Transverse colon (tissue), 4 donors: ENCODE results near the gene ABHD16B. TPM values are rescaled to one million over a fixed set of nuclear protein-coding genes. Genes with fewer than 3 reads are reported as not detected.
A peak's percentile ranks its signal among the peaks of the same experiment; 100 is the strongest.

Experiments used
- DNase-seq: peaks from one replicate; pipeline ENCODE4 v3.0.0-alpha.2; 2019
- H3K27ac ChIP-seq, 4 donors: fragments of 200-600 bp; sonication (generic); 2 replicates each; pipeline ENCODE4 v1.5.1; 2016 to 2018; ENCODE audit warnings: inconsistent platforms in 4 of 4
- H3K27me3 ChIP-seq: fragments of 200-600 bp; sonication (generic); 2 replicates; pipeline ENCODE4 v1.5.1; 2017; ENCODE audit warnings: inconsistent platforms
- H3K36me3 ChIP-seq, 4 donors: fragments of 200-600 bp; sonication (generic); 2 replicates each; pipeline ENCODE4 v1.5.1; 2017 to 2019; ENCODE audit warnings: inconsistent platforms in 4 of 4
- H3K4me1 ChIP-seq, 4 donors: fragments of 200-600 bp; sonication (generic); 2 replicates each; pipeline ENCODE4 v1.5.1; 2017 to 2020; ENCODE audit warnings: inconsistent platforms in 4 of 4
- H3K4me3 ChIP-seq, 4 donors: fragments of 200-600 bp; sonication (generic); 1 replicate in 1 of 4; 2 replicates in 3 of 4; pipeline versions ENCODE4 v1.5.1 to v1.6.1; 2017 to 2019; ENCODE audit warnings: inconsistent platforms in 4 of 4
- H3K9me3 ChIP-seq, 2 donors: fragments of 200-600 bp; sonication (generic); 2 replicates each; pipeline ENCODE4 v1.5.1; 2017 to 2019; ENCODE audit warnings: inconsistent platforms in 2 of 2
- EP300 ChIP-seq: sonication (generic); formaldehyde crosslinking; IDR thresholded peaks from one replicate; pipeline ENCODE4 v1.6.1; 2017; ENCODE audit warnings: antibody characterized with exemption, low read depth
- POLR2A ChIP-seq: fragments of 450-650 bp; IDR thresholded peaks from one replicate; pipeline ENCODE4 v1.6.1; 2016; ENCODE audit warnings: antibody characterized with exemption, mild to moderate bottlenecking, moderate library complexity
- POLR2AphosphoS5 ChIP-seq, 3 donors: sonication (generic); formaldehyde crosslinking; IDR thresholded peaks; one replicate each; pipeline ENCODE4 v1.6.1; 2016; ENCODE audit warnings: antibody characterized with exemption in 3 of 3
- WGBS, 2 donors: methylation state at CpG; one replicate each; pipeline ENCODE4 v1.1.5; 2018; ENCODE audit warnings: low coverage in 1 of 2; 5-methylcytosine and 5-hydroxymethylcytosine counted together
- in situ Hi-C, 4 donors: fragments of 200-750 bp; cut with MboI; loops; one replicate each; pipeline versions ENCODE4 v1.15.0 to v1.15.1; 2017; ENCODE audit warnings: low sequenced_read_pairs in 3 of 4, low pct_ligation_motif_present in 1 of 4, low pct_unique_long_range_greater_than_20kb in 1 of 4
- intact Hi-C: fragments of 100-400 bp; cut with DNase I; formaldehyde crosslinking; loops from one replicate; pipeline ENCODE4 v1.15.1; 2023; ENCODE audit warnings: low total_unique reads
- total RNA-seq, 4 donors: library from RNA; depleted of rRNA; stranded (reverse); fragments of >200 nt; gene quantifications; one replicate each; pipeline ENCODE4 v1.1.0, GENCODE V29; 2016
- TF ChIP-seq, protein P1 (sequence below), 5 experiments: fragments of 200-600 bp in 3 of 5; fragments of 450-650 bp in 2 of 5; sonication (generic) in 3 of 5; IDR thresholded peaks; 1 replicate in 2 of 5; 2 replicates in 3 of 5; pipeline ENCODE4 v1.5.1; 2016 to 2017; ENCODE audit warnings: antibody characterized with exemption in 5 of 5, inconsistent platforms in 3 of 5, mild to moderate bottlenecking in 2 of 5, moderate library complexity in 1 of 5

The ABHD16B gene
- not detected for total RNA-seq

DNA sequence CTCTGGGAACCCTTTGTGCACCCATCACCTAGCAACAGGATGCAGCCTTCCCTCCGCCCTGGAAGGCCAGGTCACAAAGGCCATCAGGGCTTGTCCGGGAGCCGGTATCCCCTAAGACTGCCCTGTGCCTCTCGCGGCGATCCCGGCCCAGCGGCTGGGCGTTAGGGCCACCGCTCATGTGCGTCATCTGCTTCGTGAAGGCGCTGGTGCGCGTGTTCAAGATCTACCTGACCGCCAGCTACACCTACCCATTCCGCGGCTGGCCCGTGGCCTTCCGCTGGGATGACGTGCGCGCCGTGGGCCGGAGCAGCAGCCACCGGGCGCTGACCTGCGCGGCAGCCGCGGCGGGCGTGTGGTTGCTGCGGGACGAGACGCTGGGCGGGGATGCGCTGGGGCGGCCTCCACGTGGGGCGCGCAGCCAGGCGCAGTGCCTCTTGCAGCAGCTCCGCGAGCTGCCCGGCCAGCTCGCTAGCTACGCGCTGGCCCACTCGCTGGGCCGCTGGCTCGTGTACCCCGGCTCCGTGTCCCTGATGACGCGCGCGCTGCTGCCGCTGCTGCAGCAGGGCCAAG is at the start of gene ABHD16B:
TSS of gene ABHD16B (plus strand) at position 134 of the 570 bp plus-strand sequence. CDS start at position 177, 43 bp downstream.
- no peaks in the 10 kb centered on the region for H3K36me3 ChIP-seq
- peaks cover 24% of the 10 kb centered on the region for H3K27me3 ChIP-seq
- TF ChIP-seq EP300 (no peak), POLR2A (no peak), POLR2AphosphoS5 (IDR thresholded peaks at IDR 0.05) (no peak)
- TF ChIP-seq, protein P1, sequence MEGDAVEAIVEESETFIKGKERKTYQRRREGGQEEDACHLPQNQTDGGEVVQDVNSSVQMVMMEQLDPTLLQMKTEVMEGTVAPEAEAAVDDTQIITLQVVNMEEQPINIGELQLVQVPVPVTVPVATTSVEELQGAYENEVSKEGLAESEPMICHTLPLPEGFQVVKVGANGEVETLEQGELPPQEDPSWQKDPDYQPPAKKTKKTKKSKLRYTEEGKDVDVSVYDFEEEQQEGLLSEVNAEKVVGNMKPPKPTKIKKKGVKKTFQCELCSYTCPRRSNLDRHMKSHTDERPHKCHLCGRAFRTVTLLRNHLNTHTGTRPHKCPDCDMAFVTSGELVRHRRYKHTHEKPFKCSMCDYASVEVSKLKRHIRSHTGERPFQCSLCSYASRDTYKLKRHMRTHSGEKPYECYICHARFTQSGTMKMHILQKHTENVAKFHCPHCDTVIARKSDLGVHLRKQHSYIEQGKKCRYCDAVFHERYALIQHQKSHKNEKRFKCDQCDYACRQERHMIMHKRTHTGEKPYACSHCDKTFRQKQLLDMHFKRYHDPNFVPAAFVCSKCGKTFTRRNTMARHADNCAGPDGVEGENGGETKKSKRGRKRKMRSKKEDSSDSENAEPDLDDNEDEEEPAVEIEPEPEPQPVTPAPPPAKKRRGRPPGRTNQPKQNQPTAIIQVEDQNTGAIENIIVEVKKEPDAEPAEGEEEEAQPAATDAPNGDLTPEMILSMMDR (IDR thresholded peaks at IDR 0.05), result no peak
- WGBS, 2 donors, result 95 to 98% methylated on average over 12 to 59 of the region's 59 CpGs
- no peak within 1 kb of the TSS for H3K4me3 ChIP-seq
- H3K4me1 ChIP-seq, result peaks cover 19 to 39% (median 27%) of the 10 kb centered on the region in 4 donors
- no peaks in the 10 kb centered on the region for H3K9me3 ChIP-seq
- no peak for DNase-seq
- no peak within 1 kb of the TSS for H3K27ac ChIP-seq
- in situ Hi-C loops, result no loop called here
- intact Hi-C loops, result no loop called here

DNA sequence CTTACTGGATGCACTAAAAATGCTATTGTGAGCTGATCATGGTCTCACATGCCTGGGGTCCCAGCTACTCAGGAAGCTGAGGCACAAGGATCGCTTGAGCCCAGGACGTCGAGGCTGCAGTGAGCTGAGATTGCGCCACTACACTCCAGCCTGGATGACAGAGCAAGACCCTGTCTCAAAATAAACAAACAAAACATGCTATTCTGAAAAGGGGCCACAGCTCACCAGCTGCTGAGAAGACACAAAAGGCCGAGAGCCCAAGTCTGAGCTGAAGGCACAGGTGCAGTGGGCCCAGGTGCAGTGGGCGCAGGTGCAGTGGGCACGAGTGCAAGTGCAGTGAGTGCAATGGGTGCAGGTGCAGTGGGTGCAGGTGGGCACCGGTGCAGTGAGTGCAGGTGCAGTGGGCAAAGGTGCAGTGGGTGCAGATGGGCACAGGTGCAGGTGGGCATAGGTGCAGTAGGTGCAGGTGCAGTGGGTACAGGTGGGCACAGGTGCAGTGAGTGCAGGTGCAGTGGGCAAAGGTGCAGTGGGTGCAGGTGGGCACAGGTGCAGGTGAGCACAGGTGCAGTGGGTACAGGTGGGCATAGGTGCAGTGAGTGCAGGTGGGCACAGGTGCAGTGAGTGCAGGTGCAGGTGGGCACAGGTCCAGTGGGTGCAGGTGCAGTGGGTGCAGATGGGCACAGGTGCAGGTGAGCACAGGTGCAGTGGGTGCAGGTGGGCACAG is 46.2 kb upstream of the ABHD16B start:
- TF ChIP-seq, protein P1 (IDR thresholded peaks at IDR 0.05), result no peak
- no peak for TF ChIP-seq POLR2AphosphoS5 (IDR thresholded peaks at IDR 0.05)
- TF ChIP-seq EP300, result no peak
- no peak for TF ChIP-seq POLR2A
- intact Hi-C loops, result no loop called here
- Histone ChIP-seq H3K36me3 (no peaks in the 10 kb centered on the region), H3K27me3 (no peaks in the 10 kb centered on the region), H3K4me3 (no peak overlapping the region), H3K27ac (no peak overlapping the region), H3K9me3 (no peaks in the 10 kb centered on the region), H3K4me1 (peaks cover 0 to 3% (median 0%) of the 10 kb centered on the region in 4 donors)
- in situ Hi-C loops, result no loop called here
- no peak for DNase-seq
- WGBS, 2 donors, result 82 to 100% methylated on average over 1 to 8 of the region's 8 CpGs

DNA sequence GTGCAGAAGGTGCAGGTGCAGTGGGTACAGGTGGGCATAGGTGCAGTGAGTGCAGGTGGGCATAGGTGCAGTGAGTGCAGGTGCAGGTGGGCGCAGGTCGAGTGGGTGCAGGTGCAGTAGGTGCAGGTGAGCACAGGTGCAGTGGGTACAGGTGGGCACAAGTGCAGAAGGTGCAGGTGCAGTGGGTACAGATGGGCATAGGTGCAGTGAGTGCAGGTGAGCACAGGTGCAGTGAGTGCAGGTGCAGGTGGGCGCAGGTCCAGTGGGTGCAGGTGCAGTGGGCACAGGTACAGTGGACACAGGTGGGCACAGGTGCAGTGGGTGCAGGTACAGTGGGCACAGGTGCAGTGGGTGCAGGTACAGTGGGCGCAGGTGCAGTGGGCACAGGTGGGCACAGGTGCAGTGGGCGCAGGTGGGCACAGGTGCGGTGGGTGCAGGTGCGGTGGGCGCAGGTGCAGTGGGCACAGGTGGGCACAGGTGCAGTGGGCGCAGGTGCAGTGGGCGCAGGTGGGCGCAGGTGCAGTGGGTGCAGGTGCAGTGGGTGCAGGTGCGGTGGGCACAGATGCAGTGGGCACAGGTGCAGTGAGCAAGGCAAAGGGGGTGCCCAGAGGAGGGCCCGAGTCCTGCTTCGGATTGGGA is 45.6 kb upstream of the ABHD16B start:
- H3K27ac ChIP-seq, result no peak overlapping the region
- no peaks in the 10 kb centered on the region for H3K36me3 ChIP-seq
- no peaks in the 10 kb centered on the region for H3K27me3 ChIP-seq
- in situ Hi-C loops (no loop called here), intact Hi-C loops (no loop called here)
- H3K9me3 ChIP-seq, result no peaks in the 10 kb centered on the region
- peaks cover 0 to 3% (median 0%) of the 10 kb centered on the region in 4 donors for H3K4me1 ChIP-seq
- no peak for DNase-seq
- H3K4me3 ChIP-seq, result no peak overlapping the region
- TF ChIP-seq EP300 (no peak), POLR2AphosphoS5 (IDR thresholded peaks at IDR 0.05) (no peak), POLR2A (no peak)
- TF ChIP-seq, protein P1 (IDR thresholded peaks at IDR 0.05), result no peak
- WGBS, 2 donors, result 82 to 90% methylated on average over 2 to 14 of the region's 14 CpGs

DNA sequence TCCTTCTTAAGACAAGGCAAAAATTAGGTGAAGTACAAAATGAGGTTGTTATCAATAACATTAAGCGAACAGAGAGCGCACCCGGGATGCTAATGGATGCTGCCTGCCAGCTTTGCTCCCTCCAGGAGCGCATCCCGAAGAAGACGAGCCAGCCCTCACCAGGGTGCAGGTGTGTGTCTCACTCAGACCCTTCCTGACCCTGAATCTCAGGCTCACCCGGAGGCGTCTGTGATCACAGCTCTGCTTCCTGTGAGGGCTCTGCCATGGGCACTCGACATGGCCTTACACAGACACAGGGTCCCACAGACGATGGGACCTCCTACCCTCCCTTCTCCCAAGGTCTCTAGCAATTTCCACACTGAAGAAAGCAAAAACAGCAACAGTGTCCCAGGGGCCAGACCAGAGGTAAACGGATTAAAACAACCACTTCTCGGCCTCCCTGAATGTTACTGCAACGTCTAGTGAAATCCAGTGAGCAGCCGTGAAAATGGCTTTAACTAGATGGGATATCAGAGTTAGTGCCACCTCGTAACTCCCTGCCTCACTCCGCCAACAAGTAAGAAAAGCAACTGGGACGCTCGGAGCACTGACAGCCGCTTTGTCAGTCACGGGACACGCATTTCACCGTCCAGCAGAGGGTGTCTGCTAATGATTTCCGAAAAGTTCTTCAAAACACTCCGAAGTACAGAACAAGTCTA is 41.9 kb upstream of the ABHD16B start:
- intact Hi-C loops, result no loop called here
- Histone ChIP-seq H3K27ac (peak overlapping the region in 1 of 4 donors; percentile 6), H3K4me3 (peak overlapping the region in 2 of 4 donors; percentile 6 to 39)

More for the DNA sequence above, 41.9 kb upstream of the ABHD16B start:
- Histone ChIP-seq H3K27me3 (no peaks in the 10 kb centered on the region), H3K4me1 (peaks cover 0 to 3% (median 0%) of the 10 kb centered on the region in 4 donors), H3K9me3 (no peaks in the 10 kb centered on the region), H3K36me3 (no peaks in the 10 kb centered on the region)
- peak; percentile 48 for DNase-seq
- TF ChIP-seq, protein P1 (IDR thresholded peaks at IDR 0.05), result peak; percentile 30 to 45 (median 42)
- TF ChIP-seq EP300, result no peak
- in situ Hi-C loops, result no loop called here
- WGBS, 2 donors, result 46% methylated on average over 24 of the region's 24 CpGs; no CpG with 5 or more reads in 1 of the 2 donors
